Thyroid gland (tissue), 4 donors: ENCODE results near the gene SAMD13.

Source experiments
- CTCF ChIP-seq, 6 experiments: fragments of 200-600 bp in 3 of 6; fragments of 450-650 bp in 3 of 6; sonication (generic) in 3 of 6; IDR thresholded peaks; one replicate each; pipeline ENCODE4 v1.5.1; 2016 to 2019; ENCODE audit warnings: antibody characterized with exemption in 6 of 6, mild to moderate bottlenecking in 2 of 6, inconsistent platforms in 1 of 6, moderate library complexity in 1 of 6
- POLR2A ChIP-seq, 2 donors: fragments of 450-650 bp; IDR thresholded peaks; one replicate each; pipeline ENCODE4 v1.6.1; 2017; ENCODE audit warnings: antibody characterized with exemption in 2 of 2, mild to moderate bottlenecking in 2 of 2, moderate library complexity in 1 of 2

- no peak for TF ChIP-seq CTCF (IDR thresholded peaks at IDR 0.05)
- TF ChIP-seq POLR2A (IDR thresholded peaks at IDR 0.05): no peak
These were observed 377 bp downstream of the SAMD13 start for GRCh38 chr1:84301785-84302385.
